GM23338 (cell line): Measurements from ENCODE around the gene TESMIN. TPM values are rescaled to one million over a fixed set of nuclear protein-coding genes. Genes with fewer than 3 reads are reported as not detected.

ENCODE experiments used
- ATAC-seq: fragments of 200-7000 bp; cut with Tn5 transposase; 3 replicates; pipeline ENCODE4 v1.9.1; 2020
- DNase-seq: peaks from one replicate; pipeline ENCODE4 v3.0.0-alpha.2; 2015; ENCODE audit warnings: low spot score
- H2AFZ ChIP-seq: fragments of 200-600 bp; sonication (generic); 2 replicates; pipeline ENCODE4 v1.8.0; 2016; ENCODE audit warnings: antibody characterized with exemption, mild to moderate bottlenecking, moderate library complexity
- H3F3A ChIP-seq: fragments of 200-600 bp; sonication (generic); replicated peaks from 2 replicates; pipeline ENCODE4 v1.8.0; 2017; ENCODE audit warnings: antibody characterized with exemption, mixed run types, low read depth
- H3K27ac ChIP-seq: fragments of 200-600 bp; sonication (generic); 2 replicates; pipeline ENCODE4 v1.6.1; 2016; ENCODE audit warnings: low read depth
- H3K27me3 ChIP-seq: fragments of 200-600 bp; sonication (generic); 2 replicates; pipeline ENCODE4 v1.8.0; 2016; ENCODE audit warnings: mild to moderate bottlenecking, mixed run types, moderate library complexity; ENCODE audit not compliant: insufficient read depth
- H3K36me3 ChIP-seq: fragments of 200-600 bp; sonication (generic); 2 replicates; pipeline ENCODE4 v1.8.0; 2016; ENCODE audit warnings: mild to moderate bottlenecking; ENCODE audit not compliant: insufficient read depth
- H3K4me1 ChIP-seq: fragments of 200-600 bp; sonication (generic); 2 replicates; pipeline ENCODE4 v1.8.0; 2016; ENCODE audit warnings: mild to moderate bottlenecking, moderate library complexity; ENCODE audit not compliant: insufficient read depth
- H3K4me2 ChIP-seq: fragments of 200-600 bp; sonication (generic); 2 replicates; pipeline ENCODE4 v1.7.1; 2017; ENCODE audit warnings: mixed run types
- H3K4me3 ChIP-seq: fragments of 200-600 bp; sonication (generic); 2 replicates; pipeline ENCODE4 v1.6.1; 2016; ENCODE audit warnings: mixed run types
- H3K79me2 ChIP-seq: fragments of 200-600 bp; sonication (generic); replicated peaks from 2 replicates; pipeline ENCODE4 v1.8.0; 2017; ENCODE audit warnings: mild to moderate bottlenecking; ENCODE audit not compliant: insufficient read depth
- H3K9me2 ChIP-seq: fragments of 200-600 bp; sonication (generic); 2 replicates; pipeline ENCODE4 v1.8.0; 2017; ENCODE audit not compliant: insufficient read depth
- H4K20me1 ChIP-seq: fragments of 200-600 bp; sonication (generic); replicated peaks from 2 replicates; pipeline ENCODE4 v1.8.0; 2017; ENCODE audit warnings: mild to moderate bottlenecking; ENCODE audit not compliant: insufficient read depth
- H3K27ac Mint-ChIP-seq: 2 replicates; pipeline ENCODE4 v1.8.0; 2020; ENCODE audit warnings: inconsistent platforms, mild to moderate bottlenecking, moderate library complexity, mixed read lengths
- H3K27me3 Mint-ChIP-seq: 3 replicates; pipeline ENCODE4 v1.8.0; 2022; ENCODE audit warnings: low read depth, mild to moderate bottlenecking, moderate library complexity, mixed read lengths, inconsistent platforms; ENCODE audit not compliant: insufficient read depth, poor library complexity
- H3K36me3 Mint-ChIP-seq: 3 replicates; pipeline ENCODE4 v1.8.0; 2021; ENCODE audit warnings: low read depth, mild to moderate bottlenecking, inconsistent platforms, moderate library complexity, mixed read lengths
- H3K4me1 Mint-ChIP-seq: 3 replicates; pipeline ENCODE4 v1.8.0; 2020; ENCODE audit warnings: mild to moderate bottlenecking, inconsistent platforms, mixed read lengths
- H3K4me3 Mint-ChIP-seq: 3 replicates; pipeline ENCODE4 v1.8.0; 2021; ENCODE audit warnings: moderate library complexity, mild to moderate bottlenecking, inconsistent platforms, mixed read lengths
- H3K9me3 Mint-ChIP-seq: 3 replicates; pipeline ENCODE4 v1.8.0; 2020; ENCODE audit warnings: moderate library complexity, mild to moderate bottlenecking, inconsistent platforms, mixed read lengths
- CREB1 ChIP-seq: fragments of 250-450 bp; sonication (Bioruptor Pico); IDR thresholded peaks from 2 replicates; pipeline ENCODE4 v1.5.0; 2020; ENCODE audit warnings: low read depth, mild to moderate bottlenecking, moderate library complexity
- EZH2 ChIP-seq: fragments of 200-600 bp; sonication (generic); IDR thresholded peaks from one replicate; pipeline ENCODE4 v1.8.0; 2017; ENCODE audit warnings: antibody characterized with exemption, mild to moderate bottlenecking, low read depth; ENCODE audit not compliant: unreplicated experiment
- EZH2phosphoT487 ChIP-seq: fragments of 200-600 bp; sonication (generic); IDR thresholded peaks from one replicate; pipeline ENCODE4 v1.8.1; 2018; ENCODE audit warnings: antibody characterized with exemption; ENCODE audit not compliant: unreplicated experiment
- JUNB ChIP-seq: IDR thresholded peaks from one replicate; pipeline ENCODE4 v1.6.1; 2016; ENCODE audit warnings: antibody characterized with exemption; ENCODE audit not compliant: unreplicated experiment
- NANOG ChIP-seq: IDR thresholded peaks from 2 replicates; pipeline ENCODE4 v1.6.1; 2016; ENCODE audit warnings: antibody characterized with exemption, borderline replicate concordance
- POLR2AphosphoS5 ChIP-seq: IDR thresholded peaks from 2 replicates; pipeline ENCODE4 v1.6.1; 2016; ENCODE audit warnings: antibody characterized with exemption, low read depth
- STAT1 ChIP-seq: IDR thresholded peaks from one replicate; pipeline ENCODE4 v1.6.1; 2016; ENCODE audit warnings: antibody characterized with exemption; ENCODE audit not compliant: unreplicated experiment
- ZNF114 ChIP-seq: fragments of 250-450 bp; sonication (Bioruptor Pico); IDR thresholded peaks from 2 replicates; pipeline ENCODE4 v1.5.0; 2020; ENCODE audit warnings: mild to moderate bottlenecking, moderate library complexity
- ZNF331 ChIP-seq: fragments of 250-450 bp; sonication (Bioruptor Pico); IDR thresholded peaks from 2 replicates; pipeline ENCODE4 v1.5.0; 2020; ENCODE audit warnings: low read depth, mild to moderate bottlenecking, moderate library complexity
- ZNF462 ChIP-seq: fragments of 250-450 bp; sonication (Bioruptor Pico); IDR thresholded peaks from 2 replicates; pipeline ENCODE4 v1.5.0; 2020; ENCODE audit warnings: mild to moderate bottlenecking, moderate library complexity
- polyA plus RNA-seq: library from polyadenylated mRNA; unstranded; fragments of >200 nt; fragmentation: Nextera tagmentation; extraction: Ambion mirVana; gene quantifications from 2 replicates; pipeline ENCODE4 v1.2.1, GENCODE V29; 2016
- total RNA-seq: library from RNA; depleted of rRNA; stranded (reverse); fragments of >200 nt; shearing (Covaris generic); gene quantifications from 2 replicates; pipeline ENCODE4 v1.2.3, GENCODE V29; 2014
- TF ChIP-seq, protein P1 (sequence below), 2 experiments: fragments of 200-600 bp in 1 of 2; sonication (generic) in 1 of 2; conservative IDR thresholded peaks; 2 replicates each; pipeline versions ENCODE4 v1.5.1 to v1.6.1; 2016 to 2017; ENCODE audit warnings: antibody characterized with exemption in 2 of 2, low read depth in 2 of 2, mild to moderate bottlenecking in 2 of 2, moderate library complexity in 1 of 2
- TF ChIP-seq, protein P2 (sequence below): IDR thresholded peaks from one replicate; pipeline ENCODE4 v1.6.1; 2018; ENCODE audit warnings: antibody characterized with exemption; ENCODE audit not compliant: unreplicated experiment
- TF ChIP-seq, protein P3 (sequence below): IDR thresholded peaks from 2 replicates; pipeline ENCODE4 v1.6.1; 2016; ENCODE audit warnings: antibody characterized with exemption

The TESMIN gene
- total and polyA plus RNA-seq, 2 experiments from 2014 or later, result 54.5 to 64.6 TPM

DNA sequence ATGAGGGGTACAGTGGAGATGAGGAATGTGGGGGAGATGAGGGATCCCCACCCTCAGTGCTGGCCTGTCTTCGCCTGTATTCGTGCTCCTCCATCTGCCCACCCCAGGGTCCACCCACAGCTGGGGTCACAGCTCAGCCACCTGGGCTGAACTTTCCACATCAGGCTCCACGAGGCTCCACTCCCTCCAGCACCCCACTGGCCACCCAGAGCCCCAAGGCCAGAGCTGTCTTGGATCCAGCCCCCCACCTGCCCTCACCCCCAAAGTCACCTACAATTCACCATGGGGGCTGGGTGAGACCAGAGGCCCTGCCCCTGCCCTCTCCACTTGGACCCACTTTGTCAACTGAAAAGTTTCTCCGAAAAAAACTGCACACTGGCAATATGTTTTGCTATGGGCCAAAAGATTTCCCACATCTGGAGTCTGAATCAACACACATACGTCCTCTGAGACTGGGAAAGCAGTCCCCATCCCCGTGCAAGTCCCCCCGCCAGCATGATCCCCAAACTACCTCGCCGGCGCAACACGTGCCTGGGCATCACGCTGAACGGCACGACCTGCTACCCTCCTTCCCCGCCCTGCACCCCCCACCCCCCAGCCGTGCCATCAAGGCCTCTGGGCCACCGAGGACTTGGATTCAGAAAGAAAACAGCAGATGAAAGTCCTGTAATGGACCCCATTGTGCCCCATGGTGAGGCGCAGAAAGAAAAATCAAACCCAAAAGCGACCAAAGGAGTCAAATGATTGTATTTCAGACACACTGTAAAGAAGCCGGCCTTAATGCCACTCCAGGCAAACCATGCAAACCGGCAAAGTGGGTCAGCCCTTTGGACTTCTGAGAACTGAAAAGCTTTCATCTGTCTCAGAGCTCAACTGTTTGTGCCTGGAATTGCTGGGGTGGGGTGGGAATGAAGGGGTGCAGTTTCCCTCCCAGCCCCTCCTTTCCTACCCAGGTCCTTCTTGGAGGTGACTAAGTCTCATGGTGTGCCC, 83.5 kb downstream of the TESMIN start:
- no peak for TF ChIP-seq ZNF462
- TF ChIP-seq, protein P1, sequence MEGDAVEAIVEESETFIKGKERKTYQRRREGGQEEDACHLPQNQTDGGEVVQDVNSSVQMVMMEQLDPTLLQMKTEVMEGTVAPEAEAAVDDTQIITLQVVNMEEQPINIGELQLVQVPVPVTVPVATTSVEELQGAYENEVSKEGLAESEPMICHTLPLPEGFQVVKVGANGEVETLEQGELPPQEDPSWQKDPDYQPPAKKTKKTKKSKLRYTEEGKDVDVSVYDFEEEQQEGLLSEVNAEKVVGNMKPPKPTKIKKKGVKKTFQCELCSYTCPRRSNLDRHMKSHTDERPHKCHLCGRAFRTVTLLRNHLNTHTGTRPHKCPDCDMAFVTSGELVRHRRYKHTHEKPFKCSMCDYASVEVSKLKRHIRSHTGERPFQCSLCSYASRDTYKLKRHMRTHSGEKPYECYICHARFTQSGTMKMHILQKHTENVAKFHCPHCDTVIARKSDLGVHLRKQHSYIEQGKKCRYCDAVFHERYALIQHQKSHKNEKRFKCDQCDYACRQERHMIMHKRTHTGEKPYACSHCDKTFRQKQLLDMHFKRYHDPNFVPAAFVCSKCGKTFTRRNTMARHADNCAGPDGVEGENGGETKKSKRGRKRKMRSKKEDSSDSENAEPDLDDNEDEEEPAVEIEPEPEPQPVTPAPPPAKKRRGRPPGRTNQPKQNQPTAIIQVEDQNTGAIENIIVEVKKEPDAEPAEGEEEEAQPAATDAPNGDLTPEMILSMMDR (conservative IDR thresholded peaks at IDR 0.05; ENCODE audit: low read depth in 2 of 2), result no peak
- no peak for TF ChIP-seq NANOG
- no peak for TF ChIP-seq STAT1
- TF ChIP-seq POLR2AphosphoS5, result no peak
- TF ChIP-seq, protein P2, sequence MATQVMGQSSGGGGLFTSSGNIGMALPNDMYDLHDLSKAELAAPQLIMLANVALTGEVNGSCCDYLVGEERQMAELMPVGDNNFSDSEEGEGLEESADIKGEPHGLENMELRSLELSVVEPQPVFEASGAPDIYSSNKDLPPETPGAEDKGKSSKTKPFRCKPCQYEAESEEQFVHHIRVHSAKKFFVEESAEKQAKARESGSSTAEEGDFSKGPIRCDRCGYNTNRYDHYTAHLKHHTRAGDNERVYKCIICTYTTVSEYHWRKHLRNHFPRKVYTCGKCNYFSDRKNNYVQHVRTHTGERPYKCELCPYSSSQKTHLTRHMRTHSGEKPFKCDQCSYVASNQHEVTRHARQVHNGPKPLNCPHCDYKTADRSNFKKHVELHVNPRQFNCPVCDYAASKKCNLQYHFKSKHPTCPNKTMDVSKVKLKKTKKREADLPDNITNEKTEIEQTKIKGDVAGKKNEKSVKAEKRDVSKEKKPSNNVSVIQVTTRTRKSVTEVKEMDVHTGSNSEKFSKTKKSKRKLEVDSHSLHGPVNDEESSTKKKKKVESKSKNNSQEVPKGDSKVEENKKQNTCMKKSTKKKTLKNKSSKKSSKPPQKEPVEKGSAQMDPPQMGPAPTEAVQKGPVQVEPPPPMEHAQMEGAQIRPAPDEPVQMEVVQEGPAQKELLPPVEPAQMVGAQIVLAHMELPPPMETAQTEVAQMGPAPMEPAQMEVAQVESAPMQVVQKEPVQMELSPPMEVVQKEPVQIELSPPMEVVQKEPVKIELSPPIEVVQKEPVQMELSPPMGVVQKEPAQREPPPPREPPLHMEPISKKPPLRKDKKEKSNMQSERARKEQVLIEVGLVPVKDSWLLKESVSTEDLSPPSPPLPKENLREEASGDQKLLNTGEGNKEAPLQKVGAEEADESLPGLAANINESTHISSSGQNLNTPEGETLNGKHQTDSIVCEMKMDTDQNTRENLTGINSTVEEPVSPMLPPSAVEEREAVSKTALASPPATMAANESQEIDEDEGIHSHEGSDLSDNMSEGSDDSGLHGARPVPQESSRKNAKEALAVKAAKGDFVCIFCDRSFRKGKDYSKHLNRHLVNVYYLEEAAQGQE, result no peak
- TF ChIP-seq, protein P3, sequence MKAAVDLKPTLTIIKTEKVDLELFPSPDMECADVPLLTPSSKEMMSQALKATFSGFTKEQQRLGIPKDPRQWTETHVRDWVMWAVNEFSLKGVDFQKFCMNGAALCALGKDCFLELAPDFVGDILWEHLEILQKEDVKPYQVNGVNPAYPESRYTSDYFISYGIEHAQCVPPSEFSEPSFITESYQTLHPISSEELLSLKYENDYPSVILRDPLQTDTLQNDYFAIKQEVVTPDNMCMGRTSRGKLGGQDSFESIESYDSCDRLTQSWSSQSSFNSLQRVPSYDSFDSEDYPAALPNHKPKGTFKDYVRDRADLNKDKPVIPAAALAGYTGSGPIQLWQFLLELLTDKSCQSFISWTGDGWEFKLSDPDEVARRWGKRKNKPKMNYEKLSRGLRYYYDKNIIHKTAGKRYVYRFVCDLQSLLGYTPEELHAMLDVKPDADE, result no peak
- no peak for TF ChIP-seq CREB1 (CRISPR knock-in tag)
- TF ChIP-seq EZH2, result no peak
- TF ChIP-seq JUNB, result no peak
- TF ChIP-seq ZNF114 (CRISPR knock-in tag), result no peak
- no peak for TF ChIP-seq ZNF331 (CRISPR knock-in tag)
- no peak for TF ChIP-seq EZH2phosphoT487
- H3K27ac Mint-ChIP-seq, result no peak overlapping the region
- no peak for ATAC-seq
- H3K36me3 Mint-ChIP-seq, result no peaks in the 10 kb centered on the region
- H3K9me3 Mint-ChIP-seq, result 0 out of 3 replicates have a peak, but pooled peaks cover under 1% of the 10 kb centered on the region
- Histone ChIP-seq H3K27ac (no peak overlapping the region), H3K9me2 (no peaks in the 10 kb centered on the region), H2AFZ (peak overlapping the region; percentile 56; the same call in 1 of the 2 replicates), H3F3A (no peaks in the 10 kb centered on the region), H3K4me2 (no peak overlapping the region), H3K27me3 (no peaks in the 10 kb centered on the region), H3K4me3 (no peak overlapping the region), H3K79me2 (no peaks in the 10 kb centered on the region), H4K20me1 (no peaks in the 10 kb centered on the region), H3K36me3 (no peaks in the 10 kb centered on the region), H3K4me1 (no peaks in the 10 kb centered on the region; the same call in 1 of the 2 replicates)
- DNase-seq, result no peak
- H3K4me3 Mint-ChIP-seq, result no peak overlapping the region
- peaks cover 8% of the 10 kb centered on the region for H3K4me1 Mint-ChIP-seq
- peaks cover 6% of the 10 kb centered on the region for H3K27me3 Mint-ChIP-seq
